ENCODE measurements around the gene HYAL2.

- no peak for TF ChIP-seq ZNF274 (IDR thresholded peaks at IDR 0.05; ENCODE audit: low read depth, low read length)
- TF ChIP-seq SUZ12 (IDR thresholded peaks at IDR 0.05; ENCODE audit: extremely low read depth, insufficient read depth, insufficient read length), result no peak
These were observed 48.0 kb upstream of the HYAL2 start for GRCh38 chr3:50370594-50370993.
